ENCODE measurements around the gene ANGEL2. TPM values are rescaled to one million over a fixed set of nuclear protein-coding genes. Genes with fewer than 3 reads are reported as not detected.
A peak's percentile ranks its signal among the peaks of the same experiment; 100 is the strongest.

Gene ANGEL2, protein sequence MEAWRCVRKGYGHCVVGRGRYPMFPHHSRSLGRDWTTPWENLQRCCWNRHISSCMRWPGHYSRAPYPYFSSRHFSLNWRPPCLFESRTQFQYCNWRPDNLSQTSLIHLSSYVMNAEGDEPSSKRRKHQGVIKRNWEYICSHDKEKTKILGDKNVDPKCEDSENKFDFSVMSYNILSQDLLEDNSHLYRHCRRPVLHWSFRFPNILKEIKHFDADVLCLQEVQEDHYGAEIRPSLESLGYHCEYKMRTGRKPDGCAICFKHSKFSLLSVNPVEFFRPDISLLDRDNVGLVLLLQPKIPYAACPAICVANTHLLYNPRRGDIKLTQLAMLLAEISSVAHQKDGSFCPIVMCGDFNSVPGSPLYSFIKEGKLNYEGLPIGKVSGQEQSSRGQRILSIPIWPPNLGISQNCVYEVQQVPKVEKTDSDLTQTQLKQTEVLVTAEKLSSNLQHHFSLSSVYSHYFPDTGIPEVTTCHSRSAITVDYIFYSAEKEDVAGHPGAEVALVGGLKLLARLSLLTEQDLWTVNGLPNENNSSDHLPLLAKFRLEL
- 10 to 100 TPM; 23.8 to 53.3 (median 31.2) TPM for total RNA-seq

DNA sequence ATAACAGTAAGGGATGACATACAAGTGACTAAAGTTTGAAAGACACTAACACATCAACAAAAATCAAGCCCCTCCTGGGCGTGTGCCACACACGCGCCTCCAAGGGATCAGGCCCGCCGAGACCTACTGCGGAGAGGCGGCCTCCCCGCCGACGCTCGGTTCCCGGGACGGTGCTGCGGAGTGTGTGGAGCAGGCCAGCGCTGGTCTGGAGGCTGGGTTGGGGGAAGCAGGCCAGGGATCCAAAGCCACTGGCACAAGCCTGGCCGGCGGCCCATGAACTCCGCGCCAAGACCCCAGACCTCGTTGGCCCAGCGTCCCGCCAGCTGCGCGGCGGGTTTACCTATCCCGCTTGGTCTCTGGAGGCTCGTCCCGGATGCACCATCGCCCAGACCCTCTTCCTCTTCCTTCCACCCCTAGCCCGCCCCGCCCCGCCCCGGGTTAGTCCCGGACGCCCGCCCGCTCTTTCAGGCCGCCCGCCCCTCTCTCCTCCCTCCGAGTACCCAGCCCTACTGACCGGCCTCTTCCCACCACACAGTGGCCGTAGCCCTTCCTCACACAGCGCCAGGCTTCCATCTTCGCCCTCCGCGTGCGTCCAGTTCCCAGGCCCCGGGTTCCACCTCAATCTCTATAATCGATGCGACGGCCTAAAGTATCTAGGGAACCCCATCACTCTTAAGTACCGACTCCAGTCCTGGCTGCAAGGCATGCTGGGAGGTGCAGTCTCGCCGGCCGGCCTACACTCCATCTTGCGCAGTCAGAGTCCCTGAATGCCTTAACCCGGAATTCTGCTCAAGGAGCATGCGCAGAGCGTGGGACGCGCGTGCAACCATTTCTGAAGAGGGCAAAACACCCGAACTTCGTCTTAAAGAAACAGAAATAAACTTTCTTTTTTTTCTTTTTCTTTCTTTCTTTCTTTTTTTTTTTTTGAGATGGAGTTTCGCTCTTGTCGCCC, at the start of gene ANGEL2:
ANGEL2 (minus strand) TSS at position 769 of the 952 bp plus-strand sequence; CDS start at position 573, 196 bp downstream.
- TF ChIP-seq, protein P1, sequence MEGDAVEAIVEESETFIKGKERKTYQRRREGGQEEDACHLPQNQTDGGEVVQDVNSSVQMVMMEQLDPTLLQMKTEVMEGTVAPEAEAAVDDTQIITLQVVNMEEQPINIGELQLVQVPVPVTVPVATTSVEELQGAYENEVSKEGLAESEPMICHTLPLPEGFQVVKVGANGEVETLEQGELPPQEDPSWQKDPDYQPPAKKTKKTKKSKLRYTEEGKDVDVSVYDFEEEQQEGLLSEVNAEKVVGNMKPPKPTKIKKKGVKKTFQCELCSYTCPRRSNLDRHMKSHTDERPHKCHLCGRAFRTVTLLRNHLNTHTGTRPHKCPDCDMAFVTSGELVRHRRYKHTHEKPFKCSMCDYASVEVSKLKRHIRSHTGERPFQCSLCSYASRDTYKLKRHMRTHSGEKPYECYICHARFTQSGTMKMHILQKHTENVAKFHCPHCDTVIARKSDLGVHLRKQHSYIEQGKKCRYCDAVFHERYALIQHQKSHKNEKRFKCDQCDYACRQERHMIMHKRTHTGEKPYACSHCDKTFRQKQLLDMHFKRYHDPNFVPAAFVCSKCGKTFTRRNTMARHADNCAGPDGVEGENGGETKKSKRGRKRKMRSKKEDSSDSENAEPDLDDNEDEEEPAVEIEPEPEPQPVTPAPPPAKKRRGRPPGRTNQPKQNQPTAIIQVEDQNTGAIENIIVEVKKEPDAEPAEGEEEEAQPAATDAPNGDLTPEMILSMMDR (IDR thresholded peaks at IDR 0.05): no peak
- TF ChIP-seq POLR2A (IDR thresholded peaks at IDR 0.05): no peak
- DNase-seq (ENCODE audit: low spot score in 2 of 2): peak; percentile 96 to 99
- peak within 1 kb of the TSS; percentile 81 for H3K4me3 ChIP-seq (ENCODE audit: low read depth, poor library complexity, severe bottlenecking)
- WGBS, 2 donors: 1% methylated on average over 49 to 56 of the region's 66 CpGs
- intact Hi-C loops (cut with DNase I; ENCODE audit: low total_unique reads): no loop called here

DNA sequence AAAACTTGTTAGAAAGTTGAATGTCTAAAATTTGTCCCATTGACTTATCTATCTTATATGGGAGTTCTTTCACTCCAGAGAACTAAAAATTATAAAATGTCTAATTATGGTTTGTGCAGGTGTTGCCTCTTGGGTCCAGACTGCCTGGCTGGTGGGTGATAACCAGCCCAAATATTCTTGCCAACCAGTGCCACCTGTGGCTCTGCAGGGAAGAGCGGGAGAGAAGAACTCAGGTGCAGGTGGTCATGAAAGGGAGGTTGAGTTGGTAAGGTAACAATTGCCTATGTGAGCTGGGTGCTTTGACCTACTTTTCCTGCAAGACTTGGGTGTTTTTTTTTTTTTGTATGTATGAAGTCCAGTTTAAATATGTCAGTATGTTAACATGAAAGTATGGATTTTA, 45.6 kb upstream of the ANGEL2 start:
- no peak overlapping the region for H3K4me3 ChIP-seq (ENCODE audit: low read depth, poor library complexity, severe bottlenecking)
- intact Hi-C loops (cut with DNase I; ENCODE audit: low total_unique reads): no loop called here
- no peak for DNase-seq (ENCODE audit: low spot score in 2 of 2)
- no peak for TF ChIP-seq POLR2A (IDR thresholded peaks at IDR 0.05)
- TF ChIP-seq, protein P1 (IDR thresholded peaks at IDR 0.05): no peak
- WGBS, 2 donors: 92 to 93% methylated on average over 1 of the region's 1 CpG

DNA sequence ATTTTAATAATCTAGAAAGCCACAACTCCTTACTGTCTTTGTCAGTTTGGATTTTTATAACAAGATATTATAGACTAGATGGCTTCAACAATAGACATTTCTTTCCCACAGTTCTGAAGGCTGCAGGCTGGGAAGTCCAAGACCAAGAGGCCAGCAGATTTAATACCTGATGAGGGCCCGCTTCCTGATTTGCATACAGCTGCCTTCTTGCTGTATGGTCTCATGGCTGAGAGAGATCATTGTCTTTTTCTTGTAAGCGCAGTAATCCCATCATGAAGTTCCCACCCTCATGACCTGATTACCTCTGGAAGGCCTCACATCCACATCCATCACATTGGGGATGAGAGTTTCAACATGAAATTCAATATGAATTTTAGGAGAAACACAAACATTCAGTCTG, 45.2 kb upstream of the ANGEL2 start:
- H3K4me3 ChIP-seq (ENCODE audit: low read depth, poor library complexity, severe bottlenecking): no peak overlapping the region
- intact Hi-C loops (cut with DNase I; ENCODE audit: low total_unique reads): no loop called here
- DNase-seq (ENCODE audit: low spot score in 2 of 2): no peak
- WGBS, 2 donors: 100% methylated on average over 2 of the region's 2 CpGs
- TF ChIP-seq POLR2A (IDR thresholded peaks at IDR 0.05): no peak
- TF ChIP-seq, protein P1 (IDR thresholded peaks at IDR 0.05): no peak

DNA sequence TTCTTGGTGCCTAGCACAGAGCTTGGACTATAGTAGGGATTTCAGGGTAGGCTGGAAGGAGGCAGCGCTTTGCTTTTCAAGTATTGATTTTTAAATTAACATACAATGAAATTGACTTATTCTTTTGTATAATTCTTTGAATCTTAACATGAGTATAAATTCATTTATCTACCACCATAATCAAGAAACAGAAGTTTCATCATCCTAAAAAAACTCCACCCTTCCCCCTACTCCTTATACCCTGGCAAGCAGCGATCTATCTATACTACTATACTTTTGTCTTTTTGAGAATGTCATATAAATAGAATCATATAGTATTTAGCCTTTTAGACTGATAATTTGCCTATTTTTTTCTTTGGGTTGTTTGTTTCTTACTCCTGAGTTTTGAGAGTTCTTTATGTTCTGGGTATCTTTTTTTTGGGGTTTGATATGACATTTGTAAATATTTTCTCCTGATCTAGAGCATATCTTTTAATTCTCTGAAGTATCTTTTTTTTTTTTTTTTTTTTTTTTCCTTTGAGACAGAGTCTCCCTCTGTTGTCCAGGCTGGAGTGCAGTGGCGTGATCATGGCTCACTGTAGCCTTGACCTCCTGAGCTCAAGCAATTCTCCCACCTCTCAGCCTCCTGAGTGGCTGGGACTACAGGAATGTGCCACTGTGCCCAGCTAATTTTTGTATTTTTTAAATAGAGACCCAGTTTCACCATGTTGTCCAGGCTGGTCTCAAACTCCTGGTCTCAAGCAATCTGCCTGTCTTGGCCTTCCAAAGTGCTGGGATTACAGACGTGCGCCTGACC, 41.8 kb upstream of the ANGEL2 start:
- intact Hi-C loops (cut with DNase I; ENCODE audit: low total_unique reads): no loop called here
- TF ChIP-seq, protein P1 (IDR thresholded peaks at IDR 0.05): no peak
- no peak for TF ChIP-seq POLR2A (IDR thresholded peaks at IDR 0.05)
- H3K4me3 ChIP-seq (ENCODE audit: low read depth, poor library complexity, severe bottlenecking): no peak overlapping the region
- WGBS, 2 donors: 90 to 92% methylated on average over 5 of the region's 5 CpGs
- DNase-seq (ENCODE audit: low spot score in 2 of 2): no peak

DNA sequence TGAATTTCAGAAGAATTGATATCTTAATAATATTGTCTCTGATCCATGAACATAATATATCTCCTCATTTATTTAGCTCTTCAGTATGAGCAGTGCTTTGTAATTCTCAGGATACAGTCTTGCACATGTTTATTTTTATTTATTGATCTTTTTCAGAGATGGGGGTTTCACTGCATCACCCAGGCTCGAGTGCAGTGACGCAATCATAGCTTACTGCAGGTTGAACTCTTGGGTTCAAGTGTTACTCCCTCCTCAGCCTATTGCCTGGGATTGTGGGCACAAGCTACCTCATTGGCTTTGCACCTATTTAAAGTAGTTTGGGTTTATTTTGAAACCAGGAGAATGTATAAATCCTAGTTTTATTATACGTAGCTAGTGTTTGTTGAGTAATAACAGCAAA, 40.1 kb upstream of the ANGEL2 start:
- TF ChIP-seq POLR2A (IDR thresholded peaks at IDR 0.05): no peak
- TF ChIP-seq, protein P1 (IDR thresholded peaks at IDR 0.05): no peak
- DNase-seq (ENCODE audit: low spot score in 2 of 2): no peak
- 84 to 86% methylated on average over 3 of the region's 3 CpGs for WGBS, 2 donors
- H3K4me3 ChIP-seq (ENCODE audit: low read depth, poor library complexity, severe bottlenecking): no peak overlapping the region
- intact Hi-C loops (cut with DNase I; ENCODE audit: low total_unique reads): no loop called here

All from lower leg skin (tissue), 4 donors.